HepG2 (cell line): ENCODE results near the gene CPVL. TPM values are rescaled to one million over a fixed set of nuclear protein-coding genes. Genes with fewer than 3 reads are reported as not detected.

ENCODE experiments used
- ATAC-seq: fragments of 200-7000 bp; cut with Tn5 transposase; 3 replicates; pipeline ENCODE4 v1.9.1; 2020; ENCODE audit warnings: mild to moderate bottlenecking, moderate library complexity
- BruUV-seq: library from RNA; stranded (reverse); fragments of 400-500 nt; replicated peaks from 2 replicates; lab custom pipeline; 2021; lab: Mats Ljungman, UMichigan
- CTCF ChIA-PET: fragments of 300-600 bp; formaldehyde crosslinking; extraction: SDS; loops from one replicate; lab custom pipeline; 2021; ENCODE audit warnings: low total read pairs, inconsistent platforms, low intra/inter-chr PET ratio; lab: Yijun Ruan, JAX
- POLR2A ChIA-PET: fragments of 350-600 bp; sonication (Branson Sonifier 250); formaldehyde crosslinking; loops from one replicate; lab custom pipeline; 2020; ENCODE audit warnings: antibody characterized with exemption, inconsistent platforms; lab: Yijun Ruan, JAX
- DNase-seq: peaks from one replicate; pipeline ENCODE4 v3.0.0-alpha.2; 2015; ENCODE audit warnings: low spot score
- FAIRE-seq: peaks from 3 replicates; lab custom pipeline; 2011; peaks lifted over from hg19 to GRCh38; lab: Jason Lieb, UNC
- H2AFZ ChIP-seq: one replicate; pipeline ENCODE4 v1.6.1; 2011; ENCODE audit warnings: low read length, inconsistent platforms
- H3K27ac ChIP-seq: fragments of 300-600 bp; 3 replicates; pipeline ENCODE4 v1.8.0; 2011; ENCODE audit warnings: mixed run types, mild to moderate bottlenecking, mixed read lengths, low read length, inconsistent platforms; ENCODE audit not compliant: insufficient read depth; ENCODE audit errors: extremely low read length
- H3K27me3 ChIP-seq, 2 experiments: fragments of 200-600 bp in 1 of 2; 2 replicates in 1 of 2; 3 replicates in 1 of 2; pipeline versions ENCODE4 v1.6.0 to v1.8.0; 2011; ENCODE audit warnings: low read length in 2 of 2, mild to moderate bottlenecking in 2 of 2, moderate library complexity in 2 of 2, inconsistent platforms in 1 of 2; ENCODE audit not compliant: insufficient read depth in 2 of 2, control insufficient read depth in 1 of 2
- H3K36me3 ChIP-seq, 2 experiments: fragments of 200-600 bp in 1 of 2; replicated peaks in 1 of 2; 2 replicates in 1 of 2; 3 replicates in 1 of 2; pipeline versions ENCODE4 v1.5.1 to v1.8.0; 2011; ENCODE audit warnings: low read length in 2 of 2, inconsistent platforms in 1 of 2; ENCODE audit not compliant: insufficient read depth in 2 of 2, control insufficient read depth in 1 of 2
- H3K4me1 ChIP-seq: 2 replicates; pipeline ENCODE4 v1.5.1; 2012; ENCODE audit warnings: low read length, inconsistent platforms; ENCODE audit not compliant: insufficient read depth
- H3K4me2 ChIP-seq: 2 replicates; pipeline ENCODE4 v1.6.0; 2011; ENCODE audit warnings: low read depth, low read length, inconsistent platforms
- H3K4me3 ChIP-seq, 3 experiments: fragments of 200-600 bp in 1 of 3; sonication (generic), shearing (Covaris generic) in 1 of 3; replicated peaks in 1 of 3; 2 replicates each; pipeline ENCODE4 v1.5.1; 2011 to 2016; ENCODE audit warnings: low read length in 3 of 3, inconsistent platforms in 2 of 3, low read depth in 2 of 3, mild to moderate bottlenecking in 2 of 3, control low read depth in 1 of 3, mixed read lengths in 1 of 3; ENCODE audit not compliant: insufficient read depth in 1 of 3
- H3K79me2 ChIP-seq: one replicate; pipeline ENCODE4 v1.6.1; 2011; ENCODE audit warnings: low read length, inconsistent platforms; ENCODE audit not compliant: insufficient read depth
- H3K9ac ChIP-seq: 2 replicates; pipeline ENCODE4 v1.6.0; 2011; ENCODE audit warnings: mild to moderate bottlenecking, low read depth, low read length, inconsistent platforms; ENCODE audit not compliant: insufficient read depth
- H3K9me3 ChIP-seq: 2 replicates; pipeline ENCODE4 v1.5.1; 2012; ENCODE audit warnings: mild to moderate bottlenecking, low read length
- H4K20me1 ChIP-seq: 2 replicates; pipeline ENCODE4 v1.6.0; 2011; ENCODE audit warnings: inconsistent platforms, mild to moderate bottlenecking, low read length, moderate library complexity; ENCODE audit not compliant: insufficient read depth
- ATRX ChIP-seq: sonication (generic); formaldehyde crosslinking; IDR thresholded peaks from 2 replicates; pipeline ENCODE4 v1.4.0; 2020; ENCODE audit warnings: missing genetic modification reagents, borderline replicate concordance
- E2F5 ChIP-seq: sonication (generic); formaldehyde crosslinking; conservative IDR thresholded peaks from 2 replicates; pipeline ENCODE4 v1.4.0; 2020; ENCODE audit warnings: missing genetic modification reagents
- HNRNPUL1 ChIP-seq: fragments of 200-400 bp; formaldehyde crosslinking; IDR thresholded peaks from 2 replicates; pipeline ENCODE4 v1.6.1; 2017; ENCODE audit warnings: low read depth, mild to moderate bottlenecking, low read length, moderate library complexity
- HOXD1 ChIP-seq: sonication (generic); formaldehyde crosslinking; IDR thresholded peaks from 2 replicates; pipeline ENCODE4 v1.5.0; 2020; ENCODE audit warnings: missing genetic modification reagents
- PRDM15 ChIP-seq: sonication (generic); formaldehyde crosslinking; IDR thresholded peaks from 2 replicates; pipeline ENCODE4 v1.4.0; 2020; ENCODE audit warnings: missing genetic modification reagents
- ZFYVE20 ChIP-seq: sonication (generic); formaldehyde crosslinking; IDR thresholded peaks from 2 replicates; pipeline ENCODE4 v1.8.0; 2023; ENCODE audit warnings: low read depth, mild to moderate bottlenecking, moderate library complexity, missing genetic modification reagents, borderline replicate concordance
- ZNF230 ChIP-seq: sonication (generic); formaldehyde crosslinking; IDR thresholded peaks from 2 replicates; pipeline ENCODE4 v1.4.0; 2020; ENCODE audit warnings: mild to moderate bottlenecking, missing genetic modification reagents
- ZNF232 ChIP-seq: sonication (generic); formaldehyde crosslinking; IDR thresholded peaks from 2 replicates; pipeline ENCODE4 v1.4.0; 2020; ENCODE audit warnings: missing genetic modification reagents, borderline replicate concordance
- ZNF549 ChIP-seq: sonication (generic); formaldehyde crosslinking; IDR thresholded peaks from 2 replicates; pipeline ENCODE4 v1.5.0; 2020; ENCODE audit warnings: missing genetic modification reagents
- ZNF775 ChIP-seq: sonication (generic); formaldehyde crosslinking; IDR thresholded peaks from 2 replicates; pipeline ENCODE4 v1.4.0; 2020; ENCODE audit warnings: missing genetic modification reagents, mild to moderate bottlenecking, moderate library complexity, borderline replicate concordance
- ZNF788 ChIP-seq: sonication (generic); formaldehyde crosslinking; IDR thresholded peaks from 2 replicates; pipeline ENCODE4 v1.5.0; 2020; ENCODE audit warnings: mild to moderate bottlenecking, missing genetic modification reagents, borderline replicate concordance
- ZSCAN29 ChIP-seq: sonication (generic); formaldehyde crosslinking; conservative IDR thresholded peaks from 2 replicates; pipeline ENCODE4 v1.4.0; 2020; ENCODE audit warnings: mild to moderate bottlenecking, missing genetic modification reagents
- ZSCAN5A ChIP-seq: sonication (generic); formaldehyde crosslinking; IDR thresholded peaks from 2 replicates; pipeline ENCODE4 v1.8.0; 2022; ENCODE audit warnings: mild to moderate bottlenecking, missing genetic modification reagents, borderline replicate concordance
- WGBS: methylation state at CpG from one replicate; pipeline ENCODE4 v1.1.6; 2017; ENCODE audit warnings: low lambda C conversion rate; 5-methylcytosine and 5-hydroxymethylcytosine counted together
- in situ Hi-C: cut with HindIII; loops from 2 replicates; pipeline ENCODE4 v1.10.0; 2017; ENCODE audit warnings: low pct_unique_long_range_greater_than_20kb; ENCODE audit not compliant: extremely low pct_ligation_motif_present
- intact Hi-C: fragments of 100-400 bp; cut with micrococcal nuclease; formaldehyde crosslinking; loops from one replicate; pipeline ENCODE4 v1.10.0; 2022; ENCODE audit not compliant: unreplicated experiment
- polyA plus RNA-seq, 8 experiments: library from polyadenylated mRNA; depleted of rRNA in 3 of 8; stranded (reverse) in 7 of 8; unstranded in 1 of 8; fragments of >200 nt; fragmentation: Illumina TruSeq in 4 of 8; extraction: Trizol in 4 of 8; gene quantifications; 2 replicates each; pipeline versions ENCODE4 v1.2.1 to v1.2.3, GENCODE V29; 2011 to 2016; ENCODE audit warnings: low read depth in 4 of 8, missing spikeins in 1 of 8, mixed read lengths in 1 of 8; ENCODE audit not compliant: insufficient read depth in 1 of 8
- total RNA-seq, 5 experiments: library from RNA; depleted of rRNA; stranded (reverse); fragments of >200 nt; fragmentation: Illumina TruSeq; extraction: Trizol; gene quantifications; 2 replicates each; pipeline ENCODE4 v1.2.3, GENCODE V29; 2016; ENCODE audit warnings: low read depth in 1 of 5
- TF ChIP-seq, protein P1 (sequence below): sonication (generic); formaldehyde crosslinking; IDR thresholded peaks from 2 replicates; pipeline ENCODE4 v1.8.1; 2023; ENCODE audit warnings: mild to moderate bottlenecking, moderate library complexity, missing genetic modification reagents

Gene CPVL
- total and polyA plus RNA-seq, 2 of the 13 experiments (the other 11 are each of a cell fraction or from before 2014, with no cell fraction given): 59.2 to 294 TPM

- no peak for TF ChIP-seq ZNF232
Observed at GRCh38 chr7:29008590-29008989, 137.7 kb downstream of the CPVL start (continued).

DNA sequence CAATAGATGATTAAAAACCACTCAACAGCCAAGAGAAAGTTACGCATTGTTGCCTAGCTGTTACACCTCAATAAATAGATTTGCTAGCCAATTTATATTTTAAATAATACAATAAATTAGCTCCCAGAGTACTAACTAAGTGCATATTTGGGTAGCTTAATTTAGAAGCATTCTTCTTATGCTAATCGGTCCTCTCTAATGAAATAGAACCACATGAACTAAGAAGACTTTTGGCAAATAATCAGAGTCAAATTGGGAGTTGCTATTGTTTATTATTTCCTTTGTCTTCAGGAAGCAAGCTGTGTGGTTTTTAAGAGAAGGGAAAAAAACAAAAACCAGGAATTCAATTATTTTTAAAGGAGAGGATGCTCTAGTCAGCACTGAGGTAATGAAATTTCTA, 139.2 kb downstream of the CPVL start:
- ChIA-PET POLR2A (no interaction called here), CTCF (no interaction called here)
- no peaks in the 10 kb centered on the region for H4K20me1 ChIP-seq
- no peak overlapping the region for H3K27ac ChIP-seq
- in situ Hi-C loops (no loop called here), intact Hi-C loops (no loop called here)
- no peak overlapping the region for H2AFZ ChIP-seq
- no peak overlapping the region for H3K9ac ChIP-seq
- DNase-seq (no peak), FAIRE-seq (no peak), ATAC-seq (no peak)
- no peaks in the 10 kb centered on the region for H3K9me3 ChIP-seq
- H3K27me3 ChIP-seq: no peaks in the 10 kb centered on the region
- no TSS peak for BruUV-seq
- H3K79me2 ChIP-seq: no peaks in the 10 kb centered on the region
- H3K4me2 ChIP-seq: no peak overlapping the region
- H3K36me3 ChIP-seq: no peaks in the 10 kb centered on the region; a peak in 1 of 5 replicates
- 97% methylated on average over 2 of the region's 2 CpGs for WGBS
- 0 out of 2 replicates have a peak, but pooled peaks cover 5% of the 10 kb centered on the region for H3K4me1 ChIP-seq
- H3K4me3 ChIP-seq: no peak overlapping the region
- TF ChIP-seq HNRNPUL1 (no peak), PRDM15 (no peak), ATRX (CRISPR knock-in tag) (no peak), ZSCAN5A (CRISPR knock-in tag) (no peak), ZFYVE20 (CRISPR knock-in tag) (no peak), ZNF775 (CRISPR knock-in tag) (no peak), HOXD1 (CRISPR knock-in tag) (no peak), ZNF788 (no peak), ZNF230 (CRISPR knock-in tag) (no peak), ZNF549 (no peak), E2F5 (CRISPR knock-in tag) (no peak), ZSCAN29 (CRISPR knock-in tag) (no peak)
- TF ChIP-seq, protein P1, sequence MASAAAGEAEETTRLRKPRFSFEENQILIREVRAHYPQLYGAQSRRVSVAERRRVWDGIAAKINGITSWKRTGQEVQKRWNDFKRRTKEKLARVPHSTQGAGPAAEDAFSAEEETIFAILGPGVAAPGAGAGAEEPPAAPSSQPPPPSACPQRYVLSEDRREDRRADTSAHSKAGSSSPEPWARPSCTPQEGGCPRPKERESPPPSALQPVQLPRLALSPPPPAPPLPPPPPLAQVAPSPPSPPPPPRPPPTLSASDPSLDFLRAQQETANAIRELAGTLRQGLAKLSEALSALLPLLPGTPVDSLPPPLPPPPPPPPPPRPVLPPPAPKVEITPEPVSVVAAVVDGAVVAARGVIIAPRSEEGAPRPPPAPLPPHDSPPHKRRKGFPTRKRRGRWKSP (CRISPR knock-in tag): no peak
